Ammon's horn (tissue), 1 donor: ENCODE data around the gene NDOR1.

Source experiments
- DNase-seq: peaks from one replicate; pipeline ENCODE4 v3.0.0-alpha.2; 2016; ENCODE audit warnings: low spot score

The NDOR1 gene

DNA sequence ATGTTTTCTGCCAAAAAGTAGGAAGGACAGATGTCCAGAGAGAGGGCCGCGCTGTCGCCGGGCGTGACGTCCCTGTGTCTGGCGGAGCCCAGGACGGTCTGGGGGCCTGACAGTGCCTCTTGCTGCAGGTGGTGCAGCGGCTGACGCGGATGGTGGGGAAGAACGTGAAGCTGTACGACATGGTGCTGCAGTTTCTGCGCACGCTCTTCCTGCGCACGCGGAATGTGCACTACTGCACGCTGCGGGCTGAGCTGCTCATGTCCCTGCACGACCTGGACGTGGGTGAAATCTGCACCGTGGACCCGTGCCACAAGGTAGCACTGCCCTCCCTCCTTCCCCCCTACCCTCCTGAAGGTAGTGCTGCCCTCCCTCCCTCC is 57.4 kb downstream of the NDOR1 start:
- DNase-seq, result no peak

- DNase-seq, result no peak
These were observed 58.0 kb downstream of the NDOR1 start for GRCh38 chr9:137263506-137263905.

- no peak for DNase-seq
These were observed 58.6 kb downstream of the NDOR1 start for GRCh38 chr9:137264067-137264466.

DNA sequence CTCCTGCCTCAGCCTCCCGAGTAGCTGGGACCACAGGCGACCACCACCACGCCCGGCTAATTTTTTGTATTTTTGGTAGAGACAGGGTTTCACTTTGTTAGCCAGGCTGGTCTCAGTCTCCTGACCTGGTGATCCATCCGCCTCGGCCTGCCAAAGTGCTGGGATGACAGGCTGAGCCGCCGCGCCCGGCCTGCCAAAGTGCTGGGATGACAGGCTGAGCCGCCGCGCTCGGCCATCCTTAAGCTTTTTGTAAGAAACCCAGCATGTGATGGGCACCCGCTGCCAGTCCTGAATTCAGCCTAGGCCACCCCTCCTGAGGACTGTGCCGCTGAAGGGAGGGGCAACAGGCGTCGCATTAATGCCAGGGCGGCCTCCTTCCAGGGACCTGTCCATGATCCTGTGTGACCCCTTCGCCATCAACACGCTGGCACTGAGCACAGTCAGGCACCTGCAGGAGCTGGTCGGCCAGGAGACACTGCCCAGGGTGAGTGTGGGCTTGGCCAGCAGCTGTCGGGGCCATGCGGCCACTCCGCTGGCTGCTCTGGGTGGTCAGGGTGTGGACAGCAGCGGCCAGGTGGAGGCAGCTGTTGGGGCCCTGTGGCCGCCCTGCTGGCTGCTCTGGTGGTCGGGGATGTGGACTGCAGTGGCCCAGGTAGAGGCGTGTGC is 60.1 kb downstream of the NDOR1 start:
- no peak for DNase-seq

DNA sequence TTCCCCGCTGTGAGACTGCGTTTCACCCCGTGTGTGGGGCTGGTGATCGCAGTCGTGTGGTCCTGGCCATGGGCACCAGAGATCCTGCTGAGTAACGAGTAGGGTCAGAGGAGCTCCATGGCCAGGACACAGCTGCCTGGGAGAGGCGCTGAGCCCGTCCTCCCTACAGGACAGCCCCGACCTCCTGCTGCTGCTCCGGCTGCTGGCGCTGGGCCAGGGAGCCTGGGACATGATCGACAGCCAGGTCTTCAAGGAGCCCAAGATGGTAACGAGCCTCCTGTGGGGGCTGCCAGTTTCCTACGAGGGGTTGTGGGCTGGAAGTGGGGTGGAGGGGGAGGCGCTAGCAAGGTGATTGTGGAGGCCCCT is 60.6 kb downstream of the NDOR1 start:
- no peak for DNase-seq
